ENCODE data around the gene C6orf47.

GRCh38 chr6:31691564-31692108 lies 31.1 kb upstream of the C6orf47 start:
- TF ChIP-seq, protein P1, sequence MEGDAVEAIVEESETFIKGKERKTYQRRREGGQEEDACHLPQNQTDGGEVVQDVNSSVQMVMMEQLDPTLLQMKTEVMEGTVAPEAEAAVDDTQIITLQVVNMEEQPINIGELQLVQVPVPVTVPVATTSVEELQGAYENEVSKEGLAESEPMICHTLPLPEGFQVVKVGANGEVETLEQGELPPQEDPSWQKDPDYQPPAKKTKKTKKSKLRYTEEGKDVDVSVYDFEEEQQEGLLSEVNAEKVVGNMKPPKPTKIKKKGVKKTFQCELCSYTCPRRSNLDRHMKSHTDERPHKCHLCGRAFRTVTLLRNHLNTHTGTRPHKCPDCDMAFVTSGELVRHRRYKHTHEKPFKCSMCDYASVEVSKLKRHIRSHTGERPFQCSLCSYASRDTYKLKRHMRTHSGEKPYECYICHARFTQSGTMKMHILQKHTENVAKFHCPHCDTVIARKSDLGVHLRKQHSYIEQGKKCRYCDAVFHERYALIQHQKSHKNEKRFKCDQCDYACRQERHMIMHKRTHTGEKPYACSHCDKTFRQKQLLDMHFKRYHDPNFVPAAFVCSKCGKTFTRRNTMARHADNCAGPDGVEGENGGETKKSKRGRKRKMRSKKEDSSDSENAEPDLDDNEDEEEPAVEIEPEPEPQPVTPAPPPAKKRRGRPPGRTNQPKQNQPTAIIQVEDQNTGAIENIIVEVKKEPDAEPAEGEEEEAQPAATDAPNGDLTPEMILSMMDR (IDR thresholded peaks at IDR 0.05; ENCODE audit: low read depth, low read length) = no peak
- no peak for TF ChIP-seq EZH2phosphoT487 (IDR thresholded peaks at IDR 0.05; ENCODE audit: low read depth)
